Stimulated activated memory B cell treated with anti-CD40 and anti-IgM and Interleukin-4, amounts not matched to agents 10 μg/mL and 1 μg/mL and 100 μg/mL, for 72 hours (primary cell): ENCODE measurements around the gene FGGY.

Experiments
- ATAC-seq: fragments of 150-1000 bp; cut with Tn5 transposase; 2 replicates; pipeline ENCODE4 v1.10.0; 2021
- H3K27ac Mint-ChIP-seq: one replicate; pipeline ENCODE4 v1.8.0; 2022; ENCODE audit warnings: mild to moderate bottlenecking, mixed read lengths
- H3K27me3 Mint-ChIP-seq: one replicate; pipeline ENCODE4 v1.8.0; 2022; ENCODE audit warnings: mixed read lengths
- H3K36me3 Mint-ChIP-seq: one replicate; pipeline ENCODE4 v1.8.0; 2022; ENCODE audit warnings: mixed read lengths
- H3K4me1 Mint-ChIP-seq: one replicate; pipeline ENCODE4 v1.8.0; 2022; ENCODE audit warnings: mixed read lengths
- H3K4me3 Mint-ChIP-seq: one replicate; pipeline ENCODE4 v1.8.0; 2022; ENCODE audit warnings: mild to moderate bottlenecking, moderate library complexity, mixed read lengths
- H3K9me3 Mint-ChIP-seq: one replicate; pipeline ENCODE4 v1.8.0; 2022; ENCODE audit warnings: mixed read lengths

The FGGY gene

DNA sequence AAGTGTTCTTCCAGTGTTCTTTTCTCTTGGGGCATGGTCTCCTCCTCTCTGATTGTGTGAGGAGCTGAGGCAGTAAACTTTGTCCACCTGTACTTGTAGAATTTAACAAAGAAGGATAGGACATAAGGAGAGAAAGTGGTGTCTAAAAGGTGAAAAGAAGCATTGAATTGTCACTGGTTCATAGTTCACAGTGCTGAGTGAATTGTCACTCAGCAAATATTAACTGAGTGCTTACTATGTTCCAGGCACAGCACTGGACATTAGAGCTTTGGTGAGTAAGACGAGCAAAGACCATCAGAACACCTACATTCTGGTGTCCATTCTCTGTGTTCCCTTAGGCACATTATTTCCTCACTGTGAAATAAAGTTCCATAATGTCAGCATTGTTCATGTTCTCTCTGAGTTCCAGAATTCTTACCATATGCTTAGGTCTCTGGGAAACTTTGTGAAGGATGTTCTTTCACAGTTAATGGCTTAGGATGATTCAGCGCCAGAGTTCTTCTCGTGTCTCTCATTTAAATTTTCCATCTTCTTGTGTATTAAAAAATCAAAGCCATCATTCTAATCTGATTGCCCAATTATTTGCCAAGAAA is 361.1 kb downstream of the FGGY start:
- Mint-ChIP-seq H3K4me3 (no peak overlapping the region), H3K36me3 (peaks cover 9% of the 10 kb centered on the region), H3K4me1 (no peaks in the 10 kb centered on the region), H3K9me3 (no peaks in the 10 kb centered on the region), H3K27me3 (no peaks in the 10 kb centered on the region), H3K27ac (no peak overlapping the region)
- no peak for ATAC-seq

GRCh38 chr1:59664166-59664565 is 367.3 kb downstream of the FGGY start:
- no peak overlapping the region for H3K4me3 Mint-ChIP-seq
- peaks cover 6% of the 10 kb centered on the region for H3K4me1 Mint-ChIP-seq
- peaks cover 20% of the 10 kb centered on the region for H3K36me3 Mint-ChIP-seq
- no peak overlapping the region for H3K27ac Mint-ChIP-seq
- no peaks in the 10 kb centered on the region for H3K27me3 Mint-ChIP-seq
- no peaks in the 10 kb centered on the region for H3K9me3 Mint-ChIP-seq
- no peak for ATAC-seq

DNA sequence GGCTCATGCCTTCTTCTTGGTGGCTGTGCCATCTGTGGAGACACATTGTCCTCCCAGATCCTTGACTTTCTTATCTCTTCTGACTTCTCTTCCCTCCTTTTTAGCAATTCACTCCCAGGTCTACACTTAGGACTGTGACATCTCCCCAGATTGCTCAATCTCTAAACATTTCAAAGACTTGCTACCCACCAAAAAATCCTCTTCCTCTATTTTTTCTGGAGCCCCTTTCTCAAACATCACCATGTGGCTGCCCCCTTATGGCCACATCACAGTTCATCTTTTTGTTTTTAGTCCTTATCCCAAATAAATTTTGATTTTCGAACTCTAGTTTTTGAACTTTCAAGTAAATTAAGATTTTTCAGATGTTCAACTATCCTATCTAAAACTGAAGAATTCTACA is 369.2 kb downstream of the FGGY start:
- no peaks in the 10 kb centered on the region for H3K9me3 Mint-ChIP-seq
- no peak overlapping the region for H3K4me3 Mint-ChIP-seq
- H3K27me3 Mint-ChIP-seq: no peaks in the 10 kb centered on the region
- peaks cover 24% of the 10 kb centered on the region for H3K36me3 Mint-ChIP-seq
- ATAC-seq: no peak
- H3K4me1 Mint-ChIP-seq: peaks cover 9% of the 10 kb centered on the region
- no peak overlapping the region for H3K27ac Mint-ChIP-seq

DNA sequence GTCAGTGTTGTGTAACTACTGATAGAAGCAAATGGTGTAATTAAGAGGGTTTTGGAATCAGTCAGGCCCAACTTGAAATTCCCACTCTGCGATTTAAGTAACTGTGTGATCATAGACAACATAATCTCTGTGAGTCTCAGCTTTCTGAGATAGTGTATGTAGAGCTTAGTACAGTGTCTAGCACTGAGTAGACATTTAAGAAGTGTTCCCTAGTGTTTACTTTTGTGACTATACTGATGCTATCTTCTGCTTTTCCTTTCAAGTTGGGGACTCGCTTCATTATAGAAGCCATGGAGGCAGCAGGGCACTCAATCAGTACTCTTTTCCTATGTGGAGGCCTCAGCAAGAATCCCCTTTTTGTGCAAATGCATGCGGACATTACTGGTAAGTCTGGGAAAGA is 370.1 kb downstream of the FGGY start:
- no peak overlapping the region for H3K27ac Mint-ChIP-seq
- peaks cover 10% of the 10 kb centered on the region for H3K4me1 Mint-ChIP-seq
- H3K36me3 Mint-ChIP-seq: peaks cover 26% of the 10 kb centered on the region
- no peaks in the 10 kb centered on the region for H3K27me3 Mint-ChIP-seq
- no peak for ATAC-seq
- H3K9me3 Mint-ChIP-seq: no peaks in the 10 kb centered on the region
- no peak overlapping the region for H3K4me3 Mint-ChIP-seq

- ATAC-seq: no peak
- no peaks in the 10 kb centered on the region for H3K9me3 Mint-ChIP-seq
- peaks cover 30% of the 10 kb centered on the region for H3K4me1 Mint-ChIP-seq
- H3K36me3 Mint-ChIP-seq: peaks cover 35% of the 10 kb centered on the region
- no peak overlapping the region for H3K27ac Mint-ChIP-seq
- H3K27me3 Mint-ChIP-seq: no peaks in the 10 kb centered on the region
- no peak overlapping the region for H3K4me3 Mint-ChIP-seq
Observed at GRCh38 chr1:59669752-59670312, 372.9 kb downstream of the FGGY start.

- Mint-ChIP-seq H3K4me3 (no peak overlapping the region), H3K9me3 (no peaks in the 10 kb centered on the region), H3K4me1 (peaks cover 30% of the 10 kb centered on the region), H3K36me3 (peaks cover 35% of the 10 kb centered on the region), H3K27ac (no peak overlapping the region), H3K27me3 (no peaks in the 10 kb centered on the region)
- no peak for ATAC-seq
Observed at GRCh38 chr1:59670662-59671061, 373.8 kb downstream of the FGGY start.

DNA sequence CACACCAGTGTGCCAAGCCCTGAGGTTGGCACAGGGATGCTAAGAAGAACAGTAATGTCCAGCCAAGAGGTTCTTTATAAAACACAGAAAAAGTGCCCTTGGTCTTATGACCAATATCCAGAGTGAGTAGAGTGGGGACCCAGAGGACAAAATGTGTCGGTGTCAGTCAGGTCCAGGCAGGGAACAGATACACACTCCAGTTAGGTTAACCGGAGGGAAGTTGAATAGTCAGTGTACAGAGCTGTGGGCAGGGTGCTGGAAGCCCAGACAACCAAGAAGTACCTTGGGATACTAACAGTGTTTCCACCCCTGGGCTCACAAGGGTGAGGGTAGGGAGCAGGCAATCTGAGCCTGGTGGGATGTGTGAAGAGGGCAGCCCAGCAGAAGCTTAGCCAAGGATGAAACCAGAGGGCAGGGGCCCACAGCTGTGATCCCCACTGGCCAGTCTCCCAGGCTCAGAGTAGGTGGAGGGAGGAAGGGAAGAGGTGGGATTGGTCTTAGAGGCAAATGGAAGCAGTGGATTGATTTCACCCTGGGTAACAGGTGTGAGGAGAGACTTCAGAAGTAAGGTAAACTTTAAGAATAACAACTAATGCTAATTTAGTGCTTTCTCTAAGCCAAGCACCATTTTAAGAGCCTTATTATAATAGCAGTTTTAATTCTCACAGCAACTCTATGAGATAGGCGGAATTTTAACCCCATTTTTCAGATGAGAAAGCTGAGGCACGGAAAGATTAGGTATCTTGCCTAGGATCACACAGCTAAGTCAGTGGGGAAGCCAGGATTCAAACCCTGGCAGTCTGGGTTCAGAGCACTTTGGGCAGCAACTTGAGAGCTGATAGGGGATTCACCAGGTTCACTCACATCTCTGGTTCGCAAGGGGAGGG is 374.4 kb downstream of the FGGY start:
- no peaks in the 10 kb centered on the region for H3K27me3 Mint-ChIP-seq
- H3K27ac Mint-ChIP-seq: no peak overlapping the region
- no peaks in the 10 kb centered on the region for H3K9me3 Mint-ChIP-seq
- H3K4me1 Mint-ChIP-seq: peaks cover 24% of the 10 kb centered on the region
- no peak overlapping the region for H3K4me3 Mint-ChIP-seq
- peak; percentile 43 for ATAC-seq
- H3K36me3 Mint-ChIP-seq: peaks cover 28% of the 10 kb centered on the region

DNA sequence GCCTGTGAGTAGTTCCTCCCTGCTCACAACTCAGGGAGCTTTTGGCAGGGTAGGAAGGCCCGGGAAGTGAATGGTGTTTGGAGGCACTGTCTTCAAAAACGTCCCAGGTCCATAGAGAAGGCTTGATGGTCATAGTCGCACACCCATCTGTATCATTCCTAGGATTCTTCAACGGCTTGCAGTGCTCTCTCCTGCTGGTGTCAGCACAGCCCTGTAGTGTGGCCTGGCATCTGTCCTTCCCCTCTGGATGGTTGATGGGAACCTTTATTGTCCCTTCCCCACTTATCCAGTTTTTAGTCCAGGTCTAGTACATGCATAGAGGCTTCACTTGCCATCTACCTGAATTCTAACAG is 375.0 kb downstream of the FGGY start:
- no peak overlapping the region for H3K27ac Mint-ChIP-seq
- H3K9me3 Mint-ChIP-seq: no peaks in the 10 kb centered on the region
- ATAC-seq: no peak
- peaks cover 28% of the 10 kb centered on the region for H3K36me3 Mint-ChIP-seq
- no peak overlapping the region for H3K4me3 Mint-ChIP-seq
- H3K27me3 Mint-ChIP-seq: no peaks in the 10 kb centered on the region
- H3K4me1 Mint-ChIP-seq: peaks cover 24% of the 10 kb centered on the region

- ATAC-seq: no peak
- H3K9me3 Mint-ChIP-seq: no peaks in the 10 kb centered on the region
- peak overlapping the region; percentile 1 for H3K27ac Mint-ChIP-seq
- no peaks in the 10 kb centered on the region for H3K27me3 Mint-ChIP-seq
- peaks cover 20% of the 10 kb centered on the region for H3K36me3 Mint-ChIP-seq
- no peak overlapping the region for H3K4me3 Mint-ChIP-seq
- peaks cover 24% of the 10 kb centered on the region for H3K4me1 Mint-ChIP-seq
Observed at GRCh38 chr1:59672851-59673572, 376.1 kb downstream of the FGGY start.

DNA sequence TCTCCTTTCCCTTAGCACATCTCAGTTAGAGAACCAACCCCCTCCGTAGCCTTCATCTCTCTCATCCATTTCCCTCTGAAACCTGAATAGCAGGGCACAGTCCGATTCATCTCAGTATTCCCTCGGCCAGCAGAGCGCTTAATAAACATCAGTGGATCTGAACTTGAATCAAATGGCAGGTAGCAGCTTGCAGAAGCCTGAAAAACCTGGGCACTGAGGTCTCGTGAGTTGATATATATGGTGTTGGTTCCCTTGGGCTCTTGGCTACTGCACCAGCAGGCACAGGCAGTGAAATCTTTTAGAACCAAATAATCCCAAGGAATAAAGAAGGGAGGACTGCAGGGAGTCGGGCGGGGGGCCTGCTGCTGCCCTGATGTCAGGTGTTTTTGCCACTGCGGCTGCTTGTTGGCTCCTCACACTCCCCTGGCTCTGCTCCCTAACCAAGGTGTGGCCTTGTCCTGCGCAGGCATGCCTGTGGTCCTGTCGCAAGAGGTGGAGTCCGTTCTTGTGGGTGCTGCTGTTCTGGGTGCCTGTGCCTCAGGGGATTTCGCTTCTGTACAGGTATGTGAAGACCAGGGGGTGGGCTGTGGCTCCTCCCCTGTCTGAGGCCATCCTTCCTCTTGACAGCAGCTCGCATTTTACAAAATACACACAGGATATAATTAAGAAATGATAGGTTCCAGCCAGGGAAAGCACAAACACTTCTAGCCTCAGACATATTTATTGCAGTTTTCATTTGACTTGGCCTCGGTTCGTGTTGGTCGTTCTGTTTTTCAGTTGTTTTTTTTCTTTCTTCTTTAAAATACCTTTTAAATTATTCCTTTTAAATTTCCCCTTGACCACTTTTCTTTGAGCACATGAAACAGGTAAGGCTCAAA is 376.9 kb downstream of the FGGY start:
- Mint-ChIP-seq H3K27me3 (no peaks in the 10 kb centered on the region), H3K4me1 (peaks cover 24% of the 10 kb centered on the region), H3K4me3 (no peak overlapping the region), H3K9me3 (no peaks in the 10 kb centered on the region), H3K36me3 (peaks cover 15% of the 10 kb centered on the region), H3K27ac (peak overlapping the region; percentile 1)
- ATAC-seq: no peak

DNA sequence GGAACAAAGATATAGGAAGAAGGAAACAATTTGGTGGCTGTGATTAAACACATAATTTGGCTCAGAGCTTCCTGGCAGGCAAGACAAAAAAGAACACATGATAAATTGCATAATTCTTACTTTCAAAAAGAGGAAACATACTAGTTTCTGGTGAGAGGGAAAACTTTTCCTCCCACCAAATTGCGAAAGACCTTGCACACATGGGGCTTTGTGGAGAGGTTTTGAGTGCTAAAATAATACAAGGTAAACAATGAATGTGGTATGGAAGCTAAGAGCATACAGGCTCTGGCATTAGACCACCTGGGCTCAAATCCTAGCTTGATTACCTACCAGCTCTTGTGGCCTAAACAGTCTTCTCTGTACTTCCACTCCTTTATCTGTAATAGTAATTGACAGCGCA is 377.7 kb downstream of the FGGY start:
- Mint-ChIP-seq H3K4me3 (no peak overlapping the region), H3K9me3 (no peaks in the 10 kb centered on the region), H3K36me3 (peaks cover 15% of the 10 kb centered on the region), H3K27me3 (no peaks in the 10 kb centered on the region), H3K27ac (no peak overlapping the region), H3K4me1 (peaks cover 24% of the 10 kb centered on the region)
- no peak for ATAC-seq

DNA sequence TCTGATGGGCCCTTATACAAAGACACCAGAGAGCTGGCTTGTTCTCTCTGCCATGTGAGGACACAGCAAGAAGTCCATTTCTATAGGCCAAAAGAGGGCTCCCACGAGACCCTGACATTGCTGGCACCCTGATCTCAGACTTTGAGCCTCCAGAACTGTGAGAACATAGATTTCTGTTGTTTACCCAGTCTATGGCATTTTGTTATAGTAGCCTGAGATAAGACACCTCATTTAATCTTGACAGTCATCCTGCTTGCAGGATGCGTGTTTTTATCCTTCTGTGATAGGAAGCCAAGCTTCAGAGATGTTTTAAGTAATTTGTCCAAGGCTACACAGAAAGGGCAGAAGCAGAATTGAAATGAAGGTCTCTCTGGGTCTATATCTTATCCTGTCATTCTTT is 379.0 kb downstream of the FGGY start:
- Mint-ChIP-seq H3K4me1 (peaks cover 22% of the 10 kb centered on the region), H3K36me3 (peaks cover 13% of the 10 kb centered on the region), H3K4me3 (no peak overlapping the region), H3K27me3 (no peaks in the 10 kb centered on the region), H3K27ac (no peak overlapping the region), H3K9me3 (no peaks in the 10 kb centered on the region)
- ATAC-seq: no peak

DNA sequence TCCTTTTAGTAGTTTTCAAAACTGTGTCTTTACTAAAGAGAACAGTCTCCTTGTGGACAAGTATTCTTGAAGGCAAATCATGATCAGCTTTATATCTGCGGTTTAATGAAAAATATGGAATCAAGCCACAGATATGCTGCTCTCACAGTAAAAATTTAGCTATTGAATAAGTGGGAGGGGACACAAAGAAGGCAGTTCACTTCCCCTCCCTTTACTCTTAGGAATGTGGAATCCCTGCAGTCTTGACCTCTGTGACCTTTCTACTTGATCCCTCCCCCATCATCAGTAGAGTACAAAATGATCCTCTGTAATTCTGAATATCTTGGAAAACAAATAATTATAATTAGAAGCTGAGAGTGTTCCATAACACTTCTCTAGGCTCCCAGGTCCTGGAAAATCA is 381.1 kb downstream of the FGGY start:
- ATAC-seq: no peak
- H3K27ac Mint-ChIP-seq: no peak overlapping the region
- H3K9me3 Mint-ChIP-seq: no peaks in the 10 kb centered on the region
- H3K4me3 Mint-ChIP-seq: no peak overlapping the region
- no peaks in the 10 kb centered on the region for H3K27me3 Mint-ChIP-seq
- peaks cover 6% of the 10 kb centered on the region for H3K36me3 Mint-ChIP-seq
- H3K4me1 Mint-ChIP-seq: peaks cover 17% of the 10 kb centered on the region

DNA sequence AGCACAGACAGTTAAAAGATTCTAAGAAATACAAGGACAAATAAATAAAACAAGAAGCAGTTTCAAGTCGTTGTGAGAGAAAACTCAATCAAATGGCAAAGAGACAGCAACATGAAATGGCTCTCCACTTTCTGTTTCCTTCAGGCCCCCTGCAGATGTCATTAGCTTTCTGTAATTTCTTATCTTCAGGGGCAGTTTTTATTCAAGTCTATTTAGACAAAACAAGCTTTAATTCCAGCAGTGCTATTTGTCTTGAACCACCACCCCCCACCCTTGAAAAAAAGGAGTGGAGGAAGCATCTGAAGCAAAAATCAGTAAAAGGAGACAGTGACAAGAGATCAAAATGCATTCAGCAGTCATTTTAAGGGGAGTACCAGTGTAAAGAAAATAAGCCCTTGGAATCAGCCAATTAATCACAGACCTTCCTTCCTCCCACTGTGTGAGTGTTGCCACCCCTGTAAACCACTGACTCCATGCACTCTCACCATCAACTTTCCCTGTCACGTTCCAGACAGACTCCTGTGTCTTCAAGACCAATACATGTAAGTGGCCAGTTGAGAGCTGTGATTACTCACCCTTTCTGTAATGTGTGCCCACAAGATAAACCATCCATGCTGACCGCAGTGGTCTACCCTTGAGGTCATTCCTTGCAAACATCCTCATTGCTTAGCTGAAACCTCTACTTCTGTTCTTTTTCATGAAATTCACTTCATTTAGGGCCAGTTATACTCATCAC is 381.8 kb downstream of the FGGY start:
- Mint-ChIP-seq H3K4me1 (peaks cover 11% of the 10 kb centered on the region), H3K4me3 (no peak overlapping the region), H3K36me3 (no peaks in the 10 kb centered on the region), H3K9me3 (no peaks in the 10 kb centered on the region), H3K27ac (no peak overlapping the region), H3K27me3 (no peaks in the 10 kb centered on the region)
- ATAC-seq: no peak
